ENCODE results near the gene JAK1. TPM values are rescaled to one million over a fixed set of nuclear protein-coding genes. Genes with fewer than 3 reads are reported as not detected.
"Not testable (repeated sequence)": the region's sequence is repeated elsewhere in the genome, so short reads cannot be mapped to it uniquely, and the experiment has no call there.

JAK1 gene
- 93.1 TPM for polyA plus RNA-seq (2013, experiment 1 of 2; ENCODE audit: insufficient read length)
- 91.0 TPM for polyA plus RNA-seq (2013, experiment 2 of 2; ENCODE audit: insufficient read length)

- peak; percentile 83 for DNase-seq
These were observed at the start of gene JAK1 for GRCh38 chr1:64966158-64966971. Gene JAK1 (minus strand): TSS chr1:64966549. CDS start chr1:64886264, 80,285 bp downstream.

- DNase-seq = no peak
These were observed 48.0 kb upstream of the JAK1 start for GRCh38 chr1:65014321-65014720.

DNA sequence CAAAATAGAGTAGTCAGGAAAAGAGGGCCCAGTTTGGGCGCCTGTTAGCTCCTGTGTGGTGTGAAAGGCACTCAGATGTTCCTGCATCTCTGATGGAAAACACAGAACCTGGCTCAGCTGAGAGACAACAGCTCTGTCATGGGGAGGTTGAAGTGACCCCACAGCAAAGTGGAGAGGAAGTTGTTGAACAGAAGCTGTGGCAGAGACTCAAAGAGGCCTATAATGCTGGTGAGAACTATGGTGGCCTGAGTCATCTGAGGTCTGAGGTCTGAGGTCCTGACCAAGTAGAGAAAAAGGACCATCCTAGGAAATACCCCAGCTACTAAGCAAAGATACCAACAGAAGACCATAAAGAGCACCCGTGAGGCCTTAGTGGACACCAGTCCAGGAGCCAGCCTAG lies 45.6 kb upstream of the JAK1 start:
- DNase-seq = no peak

DNA sequence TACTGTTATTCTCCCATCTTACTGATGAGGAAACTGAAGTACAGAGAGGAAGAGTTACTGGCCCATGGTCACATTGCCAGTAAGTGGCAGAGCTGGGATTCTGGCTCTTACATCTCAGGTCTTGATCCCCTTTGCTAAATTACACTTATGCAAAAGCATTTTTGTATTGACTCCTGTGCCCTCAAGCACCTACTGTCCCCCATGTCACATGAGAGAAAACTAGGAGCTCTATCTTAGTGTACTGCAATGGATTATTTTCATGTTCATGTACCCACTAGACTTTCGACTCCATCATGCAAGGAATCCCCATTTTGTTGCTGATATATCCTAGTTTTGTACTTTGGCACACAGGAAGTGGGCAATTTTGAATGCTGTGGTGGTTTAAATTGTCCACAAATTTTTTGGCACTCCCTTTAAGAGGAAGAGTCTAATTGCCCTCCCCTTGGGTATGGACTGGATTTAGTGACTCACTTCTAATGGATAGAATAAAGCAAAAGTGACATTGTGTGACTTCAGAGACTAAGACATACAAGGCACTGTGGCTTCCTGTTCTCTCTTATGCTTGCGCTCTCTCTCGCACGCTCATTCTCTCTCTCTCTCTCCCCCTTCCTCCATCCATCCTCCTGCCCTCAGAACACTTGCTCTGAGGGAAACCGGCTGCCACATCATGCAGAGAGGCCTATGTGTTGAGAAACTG lies 43.5 kb upstream of the JAK1 start:
- DNase-seq = peak; percentile 8

DNA sequence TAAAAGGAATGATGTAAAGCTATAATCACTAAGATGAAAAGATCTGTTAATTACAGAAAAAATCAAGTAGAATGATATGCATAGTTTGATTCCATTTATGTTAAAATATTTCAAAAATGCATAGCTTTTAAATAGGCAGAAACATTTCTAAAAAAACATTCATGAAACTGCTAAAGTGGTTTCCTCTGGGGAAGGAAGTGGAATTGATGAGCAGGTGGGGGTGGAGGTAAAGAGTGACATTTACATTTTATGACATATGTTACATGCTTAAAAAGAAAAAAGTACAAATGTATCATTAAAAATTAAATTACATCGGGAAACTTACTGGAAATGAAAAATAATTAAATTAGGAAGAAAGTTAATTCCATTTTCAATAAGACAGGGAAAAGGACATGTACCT lies 42.8 kb upstream of the JAK1 start:
- DNase-seq = no peak

DNA sequence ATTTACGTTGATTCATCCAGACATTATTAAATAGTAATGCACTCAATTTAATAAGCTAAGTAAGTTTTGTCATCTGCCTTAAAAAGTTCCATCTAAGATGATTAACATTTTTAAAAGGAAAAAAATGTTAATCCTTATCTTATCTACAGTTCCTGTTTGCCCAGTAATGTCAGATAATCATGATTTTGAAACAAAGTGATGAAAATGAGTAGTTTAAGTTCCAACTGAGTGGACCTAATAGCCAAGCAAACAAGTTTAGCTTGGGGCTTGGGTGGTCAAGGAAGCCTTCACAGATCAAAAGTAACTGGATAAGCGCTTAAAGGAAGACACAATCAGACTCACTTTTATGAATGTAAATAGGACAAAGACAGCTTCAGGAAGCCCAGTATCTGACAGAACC lies 40.5 kb upstream of the JAK1 start:
- no peak for DNase-seq

DNA sequence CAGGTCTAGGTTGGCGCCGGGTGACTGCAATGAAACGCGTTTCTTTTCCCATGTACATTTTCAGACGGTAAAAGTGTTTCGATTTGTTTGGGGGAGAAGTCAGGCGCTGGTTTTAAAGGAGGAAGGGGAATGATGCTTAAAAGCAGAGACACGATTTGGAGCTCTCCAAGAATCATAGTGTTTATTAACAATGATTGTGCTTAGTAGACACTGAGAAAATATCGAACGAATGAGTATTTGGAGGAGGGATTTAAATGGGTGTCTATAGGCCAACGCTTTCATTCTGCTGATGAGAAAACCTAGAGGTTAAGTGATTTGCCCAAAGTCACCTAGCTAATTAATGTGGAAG lies 36.9 kb upstream of the JAK1 start:
- no peak for DNase-seq

DNA sequence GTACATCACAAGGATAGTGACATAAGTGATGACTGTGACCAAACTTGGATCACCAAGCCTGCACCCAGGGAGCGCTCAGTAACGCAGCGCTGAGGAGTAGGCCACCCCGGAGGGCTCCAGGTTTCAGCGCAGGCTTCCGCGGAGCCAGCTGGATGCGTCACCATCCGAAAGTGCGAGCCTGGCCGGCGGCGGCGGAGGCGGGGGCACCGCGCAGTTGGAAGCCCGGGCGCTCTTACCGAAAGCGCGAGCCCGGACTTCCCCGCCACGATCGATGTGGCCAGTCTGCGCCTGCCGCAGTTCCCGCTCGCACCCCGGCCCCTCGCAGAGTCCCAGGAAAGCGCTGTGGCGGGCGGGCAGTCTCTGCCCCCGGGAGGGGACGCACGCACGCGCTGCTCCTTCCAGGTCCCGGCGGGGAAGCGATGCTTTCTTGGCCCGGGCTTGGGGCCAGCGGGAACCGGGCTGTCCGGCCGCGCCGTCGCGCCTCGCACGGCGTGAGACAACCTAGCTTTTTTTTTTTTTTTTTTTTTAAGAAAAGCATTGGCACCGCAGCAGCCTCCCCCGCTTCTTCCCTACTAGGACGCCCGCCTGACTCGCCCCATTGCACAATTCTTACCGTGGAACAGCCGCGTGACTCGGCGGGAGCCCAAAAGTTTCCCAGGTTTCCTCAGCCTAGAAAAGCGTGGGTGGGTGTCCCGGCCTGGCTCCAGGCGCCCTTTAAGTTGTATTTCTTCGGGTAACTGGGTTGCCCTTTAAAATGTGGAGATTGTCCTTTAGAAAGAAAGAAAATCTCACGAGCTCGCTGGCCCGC lies 36.4 kb upstream of the JAK1 start:
- peak; percentile 82 for DNase-seq

GRCh38 chr1:65002156-65002507 lies 35.8 kb upstream of the JAK1 start:
- no peak for DNase-seq

DNA sequence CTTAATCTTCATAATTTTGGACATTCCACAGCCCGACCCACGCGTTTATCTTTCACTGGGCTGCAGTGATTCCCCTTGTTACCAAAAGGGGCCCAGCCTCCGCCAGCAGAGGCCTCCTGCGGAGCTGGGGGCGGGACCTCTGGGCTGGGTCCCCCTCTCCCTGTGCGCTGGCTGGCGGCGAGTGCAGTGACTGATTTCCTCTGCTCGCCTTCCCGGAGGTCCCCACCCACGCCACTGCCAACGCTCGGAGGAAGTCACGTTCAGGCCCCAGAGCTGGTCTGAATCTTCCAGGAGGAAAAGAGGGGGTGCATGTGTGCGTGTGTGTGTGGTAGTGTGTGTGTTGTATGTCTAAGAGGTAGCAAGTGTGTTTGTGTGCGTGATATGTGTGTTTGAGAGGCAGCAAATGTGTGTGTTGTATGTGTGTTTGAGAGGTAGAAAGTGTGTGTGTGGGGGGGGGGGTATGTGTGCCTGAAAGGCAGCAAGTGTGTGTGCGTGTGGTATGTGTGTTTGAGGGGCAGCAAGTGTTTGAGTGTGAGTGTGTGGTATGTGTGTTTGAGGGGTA lies 35.0 kb upstream of the JAK1 start:
- DNase-seq = peak; percentile 81

DNA sequence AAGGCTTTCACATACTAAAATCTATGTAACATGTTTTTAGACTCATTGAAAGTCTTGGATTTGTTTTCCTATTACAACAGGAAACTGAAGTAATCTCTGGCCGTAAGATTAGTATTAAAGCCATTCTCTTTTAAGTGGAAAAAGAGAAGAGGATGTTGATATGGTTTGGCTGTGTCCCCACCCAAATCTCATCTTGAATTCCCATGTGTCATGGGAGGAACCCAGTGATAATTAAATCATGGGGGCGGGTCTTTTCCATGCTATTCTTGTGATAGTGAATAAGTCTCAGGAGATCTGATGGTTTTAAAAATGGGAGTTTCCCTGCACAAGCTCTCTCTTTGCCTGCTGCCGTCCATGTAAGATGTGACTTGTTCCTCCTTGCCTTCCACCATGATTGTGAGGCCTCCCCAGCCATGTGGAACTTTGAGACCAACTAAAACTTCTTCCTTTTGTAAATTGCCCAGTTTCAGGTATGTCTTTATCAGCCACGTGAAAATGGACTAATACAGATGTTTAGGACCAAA lies 32.1 kb upstream of the JAK1 start:
- not testable (repeated sequence) for DNase-seq

GRCh38 chr1:64996541-64997257 lies 30.4 kb upstream of the JAK1 start:
- no peak for DNase-seq

DNA sequence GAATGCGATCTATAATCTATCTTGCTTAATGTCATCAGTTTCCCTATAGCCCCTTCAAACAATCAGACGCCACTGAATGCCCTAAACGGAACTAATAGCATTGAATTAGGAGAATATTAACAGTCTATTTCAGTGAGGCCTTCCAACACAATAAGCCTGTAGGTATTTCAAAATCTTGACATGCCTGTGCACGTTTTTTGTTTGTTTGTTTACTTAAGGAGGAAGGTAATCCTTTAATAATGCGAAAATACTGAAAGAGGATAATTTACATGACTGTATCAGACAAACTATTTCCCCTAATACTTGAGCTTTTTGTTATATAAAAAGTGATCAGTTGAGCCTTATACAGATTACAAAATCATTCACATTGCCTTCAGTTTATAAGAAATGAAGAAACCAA lies 29.0 kb upstream of the JAK1 start:
- DNase-seq = no peak

DNA sequence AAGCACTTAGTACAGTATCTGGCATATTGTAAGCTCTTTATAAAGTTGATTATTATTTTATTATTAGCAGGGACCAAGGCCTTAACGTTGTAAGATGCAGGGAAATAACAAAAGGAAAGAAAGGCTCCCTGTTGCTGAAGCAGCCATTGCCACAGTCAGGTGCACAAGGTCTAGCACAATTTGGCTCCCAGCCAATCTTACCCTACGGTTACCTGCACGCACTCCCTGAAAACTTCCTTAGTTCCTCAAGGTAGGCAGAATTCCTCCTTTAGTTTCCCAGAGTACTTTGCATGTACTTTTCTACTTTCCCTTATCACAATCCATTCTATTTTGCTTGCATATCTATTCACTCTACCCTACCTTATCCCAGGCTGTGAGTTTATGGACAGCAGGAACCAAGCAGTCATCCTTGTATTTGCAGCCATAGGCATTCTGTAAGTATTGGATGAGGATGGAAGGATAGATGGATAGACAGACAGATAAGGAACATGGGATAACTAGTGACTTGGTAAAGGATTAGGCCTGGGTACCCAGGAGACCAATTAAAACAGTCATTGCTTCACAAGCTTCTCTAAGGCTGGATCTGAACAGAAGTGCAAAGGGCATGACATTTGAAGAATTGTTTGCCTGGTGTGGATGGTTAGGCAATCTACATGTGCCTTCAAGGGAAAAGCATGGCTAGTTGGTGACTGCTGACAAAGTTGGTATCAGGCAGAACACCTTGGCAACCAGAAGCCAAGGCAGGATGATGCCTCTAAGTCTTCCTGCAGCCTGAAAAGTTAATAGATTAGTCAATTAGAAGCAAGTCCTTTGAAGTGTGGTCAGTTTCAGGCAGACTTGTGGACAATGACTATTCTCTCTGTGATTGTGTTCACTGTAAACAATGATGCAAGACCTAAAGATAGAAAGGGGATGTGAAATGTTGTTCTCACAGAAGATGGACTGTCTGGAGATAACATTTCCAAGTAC lies 20.8 kb upstream of the JAK1 start:
- no peak for DNase-seq

DNA sequence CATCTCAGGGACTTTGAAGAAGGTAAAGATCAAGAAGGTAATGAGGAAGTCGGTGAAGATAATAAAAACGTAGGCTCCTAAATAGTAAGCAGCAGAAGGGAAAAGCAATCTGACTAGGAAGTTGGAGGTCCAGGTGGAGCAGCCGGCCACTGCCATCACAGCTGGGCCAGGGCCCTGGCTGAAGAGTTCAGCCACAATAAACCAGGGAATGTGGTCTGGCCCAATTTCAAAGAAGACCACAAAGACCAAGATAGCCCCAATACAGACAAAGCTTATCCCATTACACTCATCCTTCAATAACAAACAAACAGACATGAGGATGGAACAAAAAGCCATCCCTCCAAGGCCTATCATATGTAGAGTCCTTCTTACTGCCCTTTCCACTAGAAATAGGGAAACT lies 18.4 kb upstream of the JAK1 start:
- no peak for DNase-seq

GRCh38 chr1:64984106-64984505 lies 17.8 kb upstream of the JAK1 start:
- DNase-seq = no peak

GRCh38 chr1:64983110-64983509 lies 16.8 kb upstream of the JAK1 start:
- DNase-seq = peak; percentile 90

- no peak for DNase-seq
These were observed 15.5 kb upstream of the JAK1 start for GRCh38 chr1:64981601-64982533.

DNA sequence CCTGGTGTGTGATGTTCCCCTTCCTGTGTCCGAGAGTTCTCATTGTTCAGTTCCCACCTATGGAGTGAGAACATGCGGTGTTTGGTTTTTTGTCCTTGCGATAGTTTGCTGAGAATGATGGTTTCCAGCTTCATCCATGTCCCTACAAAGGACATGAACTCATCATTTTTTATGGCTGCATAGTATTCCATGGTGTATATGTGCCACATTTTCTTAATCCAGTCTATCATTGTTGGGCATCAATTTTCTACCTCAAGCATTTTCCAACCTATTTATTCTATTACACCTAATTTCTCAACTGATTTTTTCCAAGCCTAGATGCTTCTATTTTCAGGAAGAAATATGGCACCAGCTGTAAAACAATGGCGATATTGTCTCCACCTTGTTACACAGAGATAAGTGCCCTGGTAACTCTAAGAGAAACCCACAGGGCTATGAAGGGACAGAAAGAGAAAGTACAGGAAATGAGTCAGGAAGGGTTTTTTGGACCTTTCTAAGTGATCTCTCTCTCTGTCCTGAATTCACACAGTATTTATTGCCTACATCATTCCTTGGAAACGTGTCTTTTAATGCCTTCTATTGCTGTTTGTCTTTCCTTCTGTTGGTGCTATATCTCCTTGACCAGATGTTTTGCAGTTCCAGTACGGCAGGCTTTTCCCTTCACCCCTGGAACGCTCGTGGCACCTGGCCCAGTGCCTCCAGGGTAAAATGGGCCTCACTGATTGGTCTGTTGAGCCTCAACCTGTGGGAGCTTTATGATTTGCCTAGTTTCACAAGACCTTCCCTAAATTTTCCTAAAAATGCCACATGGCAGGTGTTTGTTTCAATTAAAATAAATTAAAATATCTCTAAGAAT lies 14.6 kb upstream of the JAK1 start:
- DNase-seq = peak; percentile 35

All from fibroblast of skin of back (primary cell).